Stimulated activated naive B cell treated with anti-CD40 and anti-IgM and Interleukin-4, amounts not matched to agents 10 μg/mL and 1 μg/mL and 100 μg/mL, for 72 hours (primary cell): ENCODE data around the gene KCNQ1OT1.

Source experiments
- ATAC-seq, 2 donors: fragments of 150-1000 bp; cut with Tn5 transposase; replicated peaks; 2 replicates each; pipeline ENCODE4 v1.10.0; 2021; ENCODE audit warnings: moderate library complexity in 1 of 2
- DNase-seq: peaks from one replicate; pipeline ENCODE4 v3.0.0; 2021
- H3K27ac Mint-ChIP-seq: one replicate; pipeline ENCODE4 v1.8.0; 2022; ENCODE audit warnings: mild to moderate bottlenecking, mixed read lengths
- H3K27me3 Mint-ChIP-seq, 2 donors: one replicate each; pipeline ENCODE4 v1.8.0; 2022; ENCODE audit warnings: mixed read lengths in 2 of 2
- H3K36me3 Mint-ChIP-seq, 2 donors: one replicate each; pipeline ENCODE4 v1.8.0; 2022; ENCODE audit warnings: mixed read lengths in 2 of 2, mild to moderate bottlenecking in 1 of 2
- H3K4me1 Mint-ChIP-seq, 2 donors: one replicate each; pipeline ENCODE4 v1.8.0; 2022; ENCODE audit warnings: mixed read lengths in 2 of 2, mild to moderate bottlenecking in 1 of 2
- H3K4me3 Mint-ChIP-seq, 2 donors: one replicate each; pipeline ENCODE4 v1.8.0; 2022; ENCODE audit warnings: mild to moderate bottlenecking in 2 of 2, mixed read lengths in 2 of 2, moderate library complexity in 1 of 2
- H3K9me3 Mint-ChIP-seq, 2 donors: one replicate each; pipeline ENCODE4 v1.8.0; 2022; ENCODE audit warnings: mixed read lengths in 2 of 2, mild to moderate bottlenecking in 1 of 2

Gene KCNQ1OT1

GRCh38 chr11:2671748-2672147, 28.0 kb downstream of the KCNQ1OT1 start:
- Mint-ChIP-seq H3K9me3 (no peaks in the 10 kb centered on the region), H3K4me1 (peaks cover 19% of the 10 kb centered on the region in 2 donors), H3K27ac (no peak overlapping the region), H3K27me3 (no peaks in the 10 kb centered on the region), H3K4me3 (no peak overlapping the region), H3K36me3 (peaks cover 4 to 12% of the 10 kb centered on the region in 2 donors)
- ATAC-seq (no peak), DNase-seq (no peak)

GRCh38 chr11:2670541-2671100, 29.2 kb downstream of the KCNQ1OT1 start:
- no peaks in the 10 kb centered on the region for H3K9me3 Mint-ChIP-seq
- ATAC-seq (no peak), DNase-seq (no peak)
- peak overlapping the region; percentile 59 for H3K27ac Mint-ChIP-seq
- peaks cover 4 to 15% of the 10 kb centered on the region in 2 donors for H3K36me3 Mint-ChIP-seq
- H3K4me3 Mint-ChIP-seq, result no peak overlapping the region
- no peaks in the 10 kb centered on the region for H3K27me3 Mint-ChIP-seq
- H3K4me1 Mint-ChIP-seq, result peaks cover 11 to 13% of the 10 kb centered on the region in 2 donors

- Mint-ChIP-seq H3K4me1 (peaks cover 10 to 13% of the 10 kb centered on the region in 2 donors), H3K9me3 (no peaks in the 10 kb centered on the region), H3K27me3 (no peaks in the 10 kb centered on the region), H3K4me3 (no peak overlapping the region), H3K36me3 (peaks cover 2 to 15% of the 10 kb centered on the region in 2 donors), H3K27ac (no peak overlapping the region)
- ATAC-seq (no peak), DNase-seq (no peak)
Measured at GRCh38 chr11:2669634-2670469, 29.9 kb downstream of the KCNQ1OT1 start.

GRCh38 chr11:2668876-2669275, 30.9 kb downstream of the KCNQ1OT1 start:
- Mint-ChIP-seq H3K9me3 (no peaks in the 10 kb centered on the region), H3K27ac (no peak overlapping the region), H3K27me3 (no peaks in the 10 kb centered on the region), H3K36me3 (peaks cover 4 to 14% of the 10 kb centered on the region in 2 donors), H3K4me1 (peaks cover 9 to 13% of the 10 kb centered on the region in 2 donors), H3K4me3 (no peak overlapping the region)
- DNase-seq (no peak), ATAC-seq (no peak)

GRCh38 chr11:2667940-2668339, 31.9 kb downstream of the KCNQ1OT1 start:
- H3K27me3 Mint-ChIP-seq, result no peaks in the 10 kb centered on the region
- peaks cover 7 to 13% of the 10 kb centered on the region in 2 donors for H3K4me1 Mint-ChIP-seq
- DNase-seq (no peak), ATAC-seq (no peak)
- H3K36me3 Mint-ChIP-seq, result peaks cover 2 to 18% of the 10 kb centered on the region in 2 donors
- H3K4me3 Mint-ChIP-seq, result no peak overlapping the region
- H3K9me3 Mint-ChIP-seq, result no peaks in the 10 kb centered on the region
- H3K27ac Mint-ChIP-seq, result no peak overlapping the region

GRCh38 chr11:2666828-2667570, 32.8 kb downstream of the KCNQ1OT1 start:
- Mint-ChIP-seq H3K4me3 (no peak overlapping the region), H3K36me3 (peaks cover 7 to 24% of the 10 kb centered on the region in 2 donors), H3K9me3 (no peaks in the 10 kb centered on the region), H3K27me3 (no peaks in the 10 kb centered on the region), H3K27ac (no peak overlapping the region), H3K4me1 (peaks cover 8 to 13% of the 10 kb centered on the region in 2 donors)
- no peak for ATAC-seq
- no peak for DNase-seq

- Mint-ChIP-seq H3K36me3 (peaks cover 9 to 28% of the 10 kb centered on the region in 2 donors), H3K27me3 (no peaks in the 10 kb centered on the region), H3K9me3 (no peaks in the 10 kb centered on the region), H3K4me3 (no peak overlapping the region), H3K27ac (no peak overlapping the region), H3K4me1 (peaks cover 8 to 12% of the 10 kb centered on the region in 2 donors)
- DNase-seq, result no peak
- no peak for ATAC-seq
Measured at GRCh38 chr11:2666401-2666741, 33.4 kb downstream of the KCNQ1OT1 start.

- Mint-ChIP-seq H3K36me3 (peaks cover 13 to 34% of the 10 kb centered on the region in 2 donors), H3K4me3 (no peak overlapping the region), H3K27ac (no peak overlapping the region), H3K4me1 (peaks cover 6% of the 10 kb centered on the region in 2 donors), H3K9me3 (peaks cover 5% of the 10 kb centered on the region in 2 donors), H3K27me3 (no peaks in the 10 kb centered on the region)
- ATAC-seq, result no peak
- DNase-seq, result no peak
Measured at GRCh38 chr11:2665526-2666400, 34.0 kb downstream of the KCNQ1OT1 start.

GRCh38 chr11:2664791-2665525, 34.8 kb downstream of the KCNQ1OT1 start:
- peaks cover 0 to 5% of the 10 kb centered on the region in 2 donors for H3K4me1 Mint-ChIP-seq
- H3K4me3 Mint-ChIP-seq, result no peak overlapping the region
- H3K27ac Mint-ChIP-seq, result no peak overlapping the region
- no peak for DNase-seq
- H3K9me3 Mint-ChIP-seq, result peaks cover 6 to 7% of the 10 kb centered on the region in 2 donors
- no peak for ATAC-seq
- H3K27me3 Mint-ChIP-seq, result no peaks in the 10 kb centered on the region
- H3K36me3 Mint-ChIP-seq, result peaks cover 13 to 42% of the 10 kb centered on the region in 2 donors

- ATAC-seq, result no peak
- peaks cover 13 to 43% of the 10 kb centered on the region in 2 donors for H3K36me3 Mint-ChIP-seq
- DNase-seq, result no peak
- H3K4me1 Mint-ChIP-seq, result peaks cover 0 to 2% of the 10 kb centered on the region in 2 donors
- no peaks in the 10 kb centered on the region for H3K27me3 Mint-ChIP-seq
- H3K4me3 Mint-ChIP-seq, result no peak overlapping the region
- no peak overlapping the region for H3K27ac Mint-ChIP-seq
- peaks cover 6 to 7% of the 10 kb centered on the region in 2 donors for H3K9me3 Mint-ChIP-seq
Measured at GRCh38 chr11:2664376-2664775, 35.4 kb downstream of the KCNQ1OT1 start.

GRCh38 chr11:2663915-2664314, 35.9 kb downstream of the KCNQ1OT1 start:
- H3K9me3 Mint-ChIP-seq, result peaks cover 6 to 9% of the 10 kb centered on the region in 2 donors
- DNase-seq (no peak), ATAC-seq (no peak)
- peaks cover 17 to 47% of the 10 kb centered on the region in 2 donors for H3K36me3 Mint-ChIP-seq
- no peak overlapping the region for H3K27ac Mint-ChIP-seq
- peaks cover 0 to 2% of the 10 kb centered on the region in 2 donors for H3K4me1 Mint-ChIP-seq
- no peaks in the 10 kb centered on the region for H3K27me3 Mint-ChIP-seq
- no peak overlapping the region for H3K4me3 Mint-ChIP-seq

- Mint-ChIP-seq H3K4me3 (no peak overlapping the region), H3K4me1 (peaks cover 0 to 2% of the 10 kb centered on the region in 2 donors), H3K27me3 (no peaks in the 10 kb centered on the region), H3K27ac (no peak overlapping the region), H3K36me3 (peaks cover 20 to 49% of the 10 kb centered on the region in 2 donors), H3K9me3 (peaks cover 6 to 12% of the 10 kb centered on the region in 2 donors)
- ATAC-seq (no peak), DNase-seq (no peak)
Measured at GRCh38 chr11:2663506-2663905, 36.3 kb downstream of the KCNQ1OT1 start.
